GM21825 (cell line): ENCODE data around the gene SLAIN2.
"Not testable (repeated sequence)": the region's sequence is repeated elsewhere in the genome, so short reads cannot be mapped to it uniquely, and the experiment has no call there.

Experiments
- ATAC-seq: cut with Tn5 transposase; IDR thresholded peaks from one replicate; pipeline ENCODE4 v1.9.1; 2021; ENCODE audit warnings: mild to moderate bottlenecking, moderate library complexity; ENCODE audit not compliant: unreplicated experiment

SLAIN2 gene

GRCh38 chr4:48340965-48341775 is at the start of gene SLAIN2:
Gene SLAIN2 (plus strand): TSS chr4:48341529. CDS start chr4:48341740, 211 bp downstream.
- peak; percentile 91 for ATAC-seq

GRCh38 chr4:48292218-48292790 is 49.0 kb upstream of the SLAIN2 start:
- not testable (repeated sequence) for ATAC-seq

- no peak for ATAC-seq
Measured at GRCh38 chr4:48295116-48295515, 46.2 kb upstream of the SLAIN2 start.

GRCh38 chr4:48296365-48296764 is 45.0 kb upstream of the SLAIN2 start:
- ATAC-seq, result peak; percentile 87

GRCh38 chr4:48297256-48297846 is 44.0 kb upstream of the SLAIN2 start:
- no peak for ATAC-seq

- ATAC-seq, result no peak
Measured at GRCh38 chr4:48299560-48299959, 41.8 kb upstream of the SLAIN2 start.

GRCh38 chr4:48300004-48300403 is 41.3 kb upstream of the SLAIN2 start:
- ATAC-seq, result no peak

- no peak for ATAC-seq
Measured at GRCh38 chr4:48305508-48305907, 35.8 kb upstream of the SLAIN2 start.

GRCh38 chr4:48307528-48307927 is 33.8 kb upstream of the SLAIN2 start:
- peak; percentile 79 for ATAC-seq

- no peak for ATAC-seq
Measured at GRCh38 chr4:48308901-48309300, 32.4 kb upstream of the SLAIN2 start.

- no peak for ATAC-seq
Measured at GRCh38 chr4:48311896-48312295, 29.4 kb upstream of the SLAIN2 start.

- not testable (repeated sequence) for ATAC-seq
Measured at GRCh38 chr4:48314746-48315145, 26.6 kb upstream of the SLAIN2 start.

- peak; percentile 76 for ATAC-seq
Measured at GRCh38 chr4:48315728-48316630, 25.4 kb upstream of the SLAIN2 start.

- ATAC-seq, result no peak
Measured at GRCh38 chr4:48321312-48321711, 20.0 kb upstream of the SLAIN2 start.

- no peak for ATAC-seq
Measured at GRCh38 chr4:48322063-48322462, 19.3 kb upstream of the SLAIN2 start.

- no peak for ATAC-seq
Measured at GRCh38 chr4:48324281-48324680, 17.0 kb upstream of the SLAIN2 start.

GRCh38 chr4:48329193-48329592 is 12.1 kb upstream of the SLAIN2 start:
- ATAC-seq, result no peak

GRCh38 chr4:48329976-48330375 is 11.4 kb upstream of the SLAIN2 start:
- ATAC-seq, result no peak

- no peak for ATAC-seq
Measured at GRCh38 chr4:48331577-48332330, 9.6 kb upstream of the SLAIN2 start.

- ATAC-seq, result no peak
Measured at GRCh38 chr4:48332661-48333060, 8.7 kb upstream of the SLAIN2 start.
